OCI-LY1 (cell line): ENCODE results near the gene TMEM158.

ENCODE experiments used
- H2AFZ ChIP-seq: fragments of 200-600 bp; sonication (generic), shearing (Covaris generic); 2 replicates; pipeline ENCODE4 v1.6.0; 2014; ENCODE audit warnings: antibody characterized with exemption, mild to moderate bottlenecking, low read length
- H3F3A ChIP-seq: fragments of 200-600 bp; sonication (generic), shearing (Covaris generic); 2 replicates; pipeline ENCODE4 v1.6.0; 2014; ENCODE audit warnings: mild to moderate bottlenecking, antibody characterized with exemption, low read length, moderate library complexity; ENCODE audit not compliant: insufficient read depth
- H3K27ac ChIP-seq: fragments of 200-600 bp; sonication (generic); 2 replicates; pipeline ENCODE4 v1.5.1; 2014; ENCODE audit warnings: low read length, mixed run types, mild to moderate bottlenecking, low read depth; ENCODE audit not compliant: poor library complexity, severe bottlenecking
- H3K27me3 ChIP-seq: fragments of 200-600 bp; sonication (generic); 2 replicates; pipeline ENCODE4 v1.6.0; 2014; ENCODE audit warnings: antibody characterized with exemption, mild to moderate bottlenecking, low read length, moderate library complexity; ENCODE audit not compliant: insufficient read depth
- H3K36me3 ChIP-seq: fragments of 200-600 bp; sonication (generic); 2 replicates; pipeline ENCODE4 v1.6.1; 2014; ENCODE audit warnings: mild to moderate bottlenecking, antibody characterized with exemption, low read length, moderate library complexity, mixed read lengths; ENCODE audit not compliant: insufficient read depth
- H3K4me1 ChIP-seq: fragments of 200-600 bp; sonication (generic); 2 replicates; pipeline ENCODE4 v1.5.1; 2014; ENCODE audit warnings: mild to moderate bottlenecking, low read length, moderate library complexity; ENCODE audit not compliant: insufficient read depth, severe bottlenecking
- H3K4me2 ChIP-seq: fragments of 200-600 bp; sonication (generic), shearing (Covaris generic); 2 replicates; pipeline ENCODE4 v1.6.1; 2014; ENCODE audit warnings: low read length
- H3K4me3 ChIP-seq: fragments of 200-600 bp; sonication (generic); 2 replicates; pipeline ENCODE4 v1.5.1; 2014; ENCODE audit warnings: low read length, low read depth, mild to moderate bottlenecking, mixed read lengths; ENCODE audit not compliant: poor library complexity, severe bottlenecking
- H3K79me2 ChIP-seq: fragments of 200-600 bp; shearing (Covaris generic); 2 replicates; pipeline ENCODE4 v1.6.1; 2016; ENCODE audit warnings: mixed run types, low read length, mixed read lengths; ENCODE audit not compliant: insufficient read depth
- H3K9ac ChIP-seq: fragments of 200-600 bp; sonication (generic), shearing (Covaris generic); 2 replicates; pipeline ENCODE4 v1.6.1; 2014; ENCODE audit warnings: mild to moderate bottlenecking, low read length, mixed read lengths
- H3K9me2 ChIP-seq: fragments of 200-600 bp; sonication (generic), shearing (Covaris generic); 2 replicates; pipeline ENCODE4 v1.6.1; 2014; ENCODE audit warnings: low read depth, mild to moderate bottlenecking, low read length, mixed read lengths
- H3K9me3 ChIP-seq: fragments of 200-600 bp; shearing (Covaris generic); 2 replicates; pipeline ENCODE4 v1.6.1; 2014; ENCODE audit warnings: low read length, mixed read lengths
- H4K20me1 ChIP-seq: fragments of 200-600 bp; sonication (generic), shearing (Covaris generic); 2 replicates; pipeline ENCODE4 v1.6.0; 2016; ENCODE audit warnings: mild to moderate bottlenecking, low read length; ENCODE audit not compliant: insufficient read depth
- CTCF ChIP-seq: fragments of 200-600 bp; sonication (generic), shearing (Covaris generic); IDR thresholded peaks from 2 replicates; pipeline ENCODE4 v1.5.1; 2017; ENCODE audit warnings: mild to moderate bottlenecking, antibody characterized with exemption, low read length, moderate library complexity, mixed read lengths
- EZH2 ChIP-seq: fragments of 200-600 bp; sonication (generic), shearing (Covaris generic); IDR thresholded peaks from 2 replicates; pipeline ENCODE4 v1.8.0; 2017; ENCODE audit warnings: borderline replicate concordance, mixed run types, mild to moderate bottlenecking, antibody characterized with exemption, low read length, moderate library complexity, mixed read lengths

TMEM158 gene

GRCh38 chr3:45204136-45204535 is 22.0 kb downstream of the TMEM158 start:
- Histone ChIP-seq H4K20me1 (no peaks in the 10 kb centered on the region), H3K27me3 (no peaks in the 10 kb centered on the region), H3K79me2 (no peaks in the 10 kb centered on the region), H3K4me3 (no peak overlapping the region), H3K4me2 (no peak overlapping the region), H3K9me3 (no peaks in the 10 kb centered on the region), H3K9ac (no peak overlapping the region), H3F3A (no peaks in the 10 kb centered on the region), H3K4me1 (no peaks in the 10 kb centered on the region), H3K27ac (no peak overlapping the region), H2AFZ (no peak overlapping the region), H3K36me3 (no peaks in the 10 kb centered on the region), H3K9me2 (no peaks in the 10 kb centered on the region)
- TF ChIP-seq EZH2 (no peak), CTCF (no peak)

- TF ChIP-seq EZH2 (no peak), CTCF (no peak)
These were observed 26.0 kb downstream of the TMEM158 start for GRCh38 chr3:45199837-45200648.

GRCh38 chr3:45198264-45199260 is 27.5 kb downstream of the TMEM158 start:
- Histone ChIP-seq H3K4me1 (no peaks in the 10 kb centered on the region), H3K27ac (no peak overlapping the region), H3K27me3 (no peaks in the 10 kb centered on the region), H4K20me1 (no peaks in the 10 kb centered on the region), H3F3A (no peaks in the 10 kb centered on the region), H3K36me3 (no peaks in the 10 kb centered on the region), H3K4me3 (no peak overlapping the region), H3K4me2 (no peak overlapping the region), H3K9ac (no peak overlapping the region), H3K9me2 (no peaks in the 10 kb centered on the region), H3K9me3 (no peaks in the 10 kb centered on the region), H3K79me2 (no peaks in the 10 kb centered on the region), H2AFZ (no peak overlapping the region)
- TF ChIP-seq EZH2 (no peak), CTCF (no peak)

More at GRCh38 chr3:45199837-45200648, 26.0 kb downstream of the TMEM158 start:
- Histone ChIP-seq H3K9me3 (no peaks in the 10 kb centered on the region), H3F3A (no peaks in the 10 kb centered on the region), H3K9ac (no peak overlapping the region), H2AFZ (no peak overlapping the region), H3K4me3 (no peak overlapping the region), H3K4me2 (no peak overlapping the region), H3K36me3 (no peaks in the 10 kb centered on the region), H3K27ac (no peak overlapping the region), H3K27me3 (no peaks in the 10 kb centered on the region), H3K79me2 (no peaks in the 10 kb centered on the region), H3K9me2 (no peaks in the 10 kb centered on the region), H3K4me1 (no peaks in the 10 kb centered on the region), H4K20me1 (no peaks in the 10 kb centered on the region)
